Islet of Langerhans (tissue), 1 donor: ENCODE results near the gene ADGRD1.
"Not testable (repeated sequence)": the region's sequence is repeated elsewhere in the genome, so short reads cannot be mapped to it uniquely, and the experiment has no call there.

Experiments used
- FAIRE-seq: peaks from one replicate; lab custom pipeline; 2011; peaks lifted over from hg19 to GRCh38; lab: Jason Lieb, UNC

Gene ADGRD1

DNA sequence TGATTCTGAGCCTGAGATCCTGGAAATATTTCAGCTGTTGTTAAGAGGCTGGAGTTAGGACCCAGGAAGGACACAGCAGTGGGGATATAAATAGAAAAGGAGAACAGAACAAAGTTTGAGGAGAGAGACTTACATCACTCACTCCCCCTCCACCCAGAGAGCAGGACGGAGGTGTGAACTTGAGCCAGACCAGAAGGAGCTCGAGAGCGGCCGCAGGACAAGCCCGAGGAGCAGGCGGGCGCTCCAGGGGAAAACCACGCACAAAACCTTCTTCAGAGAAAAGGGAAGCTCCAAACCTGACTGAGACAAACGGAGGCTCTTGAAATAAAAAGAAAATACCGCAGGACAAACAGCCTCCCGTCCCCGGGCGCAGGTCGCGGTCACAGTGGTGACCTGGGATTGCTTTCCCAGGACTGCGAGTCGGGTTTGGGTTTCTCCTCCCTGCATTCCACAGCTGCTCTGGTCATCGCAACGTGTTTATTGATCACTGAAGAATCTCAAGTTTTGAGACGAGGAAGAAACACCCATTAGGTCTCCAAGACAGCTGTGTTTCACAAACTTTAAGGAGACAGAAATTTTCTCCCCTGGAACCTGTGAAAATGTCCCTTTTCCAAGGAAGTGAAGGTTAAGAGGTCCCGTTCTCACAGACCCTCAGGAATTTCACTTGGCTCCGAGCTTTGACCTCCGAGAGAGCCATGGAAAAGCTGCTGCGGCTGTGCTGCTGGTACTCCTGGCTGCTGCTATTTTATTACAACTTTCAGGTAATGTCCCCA, at the start of gene ADGRD1:
TSS of gene ADGRD1 (plus strand) at position 137 of the 773 bp plus-strand sequence. CDS start at position 696, 559 bp downstream.
- no peak for FAIRE-seq

DNA sequence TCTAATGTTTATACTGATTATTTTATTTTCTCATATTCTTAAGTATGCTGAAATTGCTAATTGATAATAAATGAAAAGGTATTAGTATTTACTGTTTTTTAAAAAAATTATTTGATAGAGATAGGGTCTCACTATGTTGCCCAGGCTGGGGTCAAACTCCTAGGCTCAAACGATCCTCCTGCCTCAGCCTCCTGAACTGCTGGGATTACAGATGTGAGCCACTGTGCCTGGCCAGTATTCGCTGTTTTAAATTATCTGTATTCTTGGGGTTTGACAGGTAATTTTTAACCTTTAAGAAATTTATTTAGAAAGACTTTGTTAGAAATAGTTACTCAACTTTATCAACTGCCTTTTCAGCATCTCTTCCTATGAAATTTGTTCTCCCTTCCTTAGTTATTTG, 49.6 kb upstream of the ADGRD1 start:
- FAIRE-seq = peak; percentile 36

DNA sequence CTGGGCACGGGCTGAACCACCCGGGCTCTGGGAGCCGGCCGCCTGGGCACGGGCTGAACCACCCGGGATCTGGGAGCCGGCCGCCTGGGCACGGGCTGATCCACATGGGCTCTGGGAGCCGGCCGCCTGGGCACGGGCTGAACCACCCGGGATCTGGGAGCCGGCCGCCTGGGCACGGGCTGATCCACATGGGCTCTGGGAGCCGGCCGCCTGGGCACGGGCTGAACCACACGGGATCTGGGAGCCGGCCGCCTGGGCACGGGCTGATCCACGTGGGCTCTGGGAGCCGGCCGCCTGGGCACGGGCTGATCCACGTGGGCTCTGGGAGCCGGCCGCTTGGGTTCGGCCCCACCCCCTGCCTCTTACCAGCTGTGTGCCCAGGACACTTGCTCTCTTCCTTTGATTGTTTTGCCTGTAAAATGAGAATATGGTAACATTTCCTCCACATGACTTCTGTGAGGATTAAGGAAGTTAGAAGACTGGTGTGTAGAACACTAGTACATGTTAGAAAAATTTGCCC, 48.7 kb upstream of the ADGRD1 start:
- FAIRE-seq = not testable (repeated sequence)

DNA sequence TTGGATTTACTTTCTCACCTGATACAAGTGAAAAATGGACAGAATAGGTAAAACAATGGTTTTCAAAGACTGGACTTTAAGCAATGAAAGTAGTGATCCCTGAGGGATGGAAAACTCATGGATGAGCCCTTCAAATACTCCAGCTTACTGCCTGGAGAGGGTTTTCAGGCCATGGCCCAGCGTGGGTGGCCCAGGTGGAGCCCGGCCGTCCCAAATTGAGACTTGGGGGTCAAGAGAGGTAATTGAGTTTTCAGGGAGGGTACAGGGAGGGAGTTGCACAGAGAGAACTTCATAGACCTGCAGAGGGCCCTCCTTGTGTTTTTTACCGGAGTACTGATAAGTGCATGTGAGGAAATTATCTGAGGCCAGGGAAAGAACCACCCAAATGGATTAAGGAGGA, 44.6 kb upstream of the ADGRD1 start:
- FAIRE-seq = no peak

DNA sequence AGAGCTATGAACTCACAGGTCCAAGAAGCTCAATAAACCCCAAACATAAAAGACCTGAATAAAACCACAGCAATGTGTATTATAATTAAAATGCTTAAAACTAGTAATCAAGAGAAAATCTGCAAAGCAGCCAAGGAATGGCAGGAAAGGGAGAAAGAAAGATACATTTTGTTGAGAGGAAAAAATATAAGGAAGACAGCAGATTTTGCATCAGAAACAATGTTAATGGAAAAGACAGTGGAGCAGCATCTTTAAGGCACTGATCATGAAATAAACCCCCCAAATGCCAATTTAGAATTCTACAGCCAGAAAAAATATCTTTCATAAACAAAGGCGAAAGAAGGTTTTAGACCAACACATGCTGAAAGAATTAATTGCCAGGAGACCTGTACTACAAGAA, 42.5 kb upstream of the ADGRD1 start:
- no peak for FAIRE-seq

DNA sequence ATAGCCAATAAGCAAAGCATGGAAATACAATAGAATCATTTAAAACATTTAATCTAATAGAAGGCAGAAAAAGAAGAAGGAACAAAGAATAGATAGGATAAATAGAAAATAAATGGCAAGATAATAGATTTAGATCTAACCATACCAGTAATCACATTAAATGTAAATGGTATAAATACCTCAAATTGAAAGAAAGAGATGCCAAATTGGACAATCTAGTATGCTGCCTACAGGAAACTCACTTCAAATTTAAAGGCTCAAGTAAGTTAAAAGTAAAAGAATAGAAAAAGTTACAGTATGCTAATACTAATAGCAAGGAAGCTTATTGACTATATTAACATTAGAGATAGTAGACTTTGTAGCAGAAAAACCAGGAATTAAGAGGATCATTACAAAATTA, 41.8 kb upstream of the ADGRD1 start:
- no peak for FAIRE-seq

DNA sequence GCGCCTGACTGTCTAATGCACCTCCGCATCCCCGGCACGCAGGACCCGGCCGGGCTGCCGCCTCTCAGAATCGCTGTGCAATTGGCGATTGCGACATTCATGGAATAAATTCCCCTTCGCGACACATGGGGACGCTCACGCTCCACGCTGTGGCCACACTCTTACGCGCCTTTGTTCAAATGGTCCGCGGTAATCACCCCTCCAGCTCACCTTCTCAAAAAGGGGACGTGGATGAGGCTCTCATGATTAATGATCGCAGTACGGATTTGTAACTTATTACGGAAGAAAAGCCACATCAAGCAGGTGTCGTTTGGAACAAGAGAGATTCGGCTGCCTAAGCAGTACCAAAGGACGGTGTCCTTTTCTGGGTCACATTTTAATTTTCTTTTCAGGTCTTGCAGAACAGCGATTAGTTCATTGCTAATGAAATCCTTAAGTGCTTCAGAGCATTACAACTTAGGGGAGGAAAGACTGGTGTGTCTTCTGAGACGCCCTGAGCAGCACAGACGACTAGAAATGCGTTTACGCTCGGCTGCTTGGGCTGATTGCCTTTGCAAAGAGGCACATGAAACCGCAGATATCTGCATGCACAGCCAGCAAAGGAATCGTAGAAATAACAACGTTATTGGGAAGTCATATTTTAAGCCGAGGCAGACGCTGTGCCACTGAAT, 37.3 kb upstream of the ADGRD1 start:
- FAIRE-seq = no peak

DNA sequence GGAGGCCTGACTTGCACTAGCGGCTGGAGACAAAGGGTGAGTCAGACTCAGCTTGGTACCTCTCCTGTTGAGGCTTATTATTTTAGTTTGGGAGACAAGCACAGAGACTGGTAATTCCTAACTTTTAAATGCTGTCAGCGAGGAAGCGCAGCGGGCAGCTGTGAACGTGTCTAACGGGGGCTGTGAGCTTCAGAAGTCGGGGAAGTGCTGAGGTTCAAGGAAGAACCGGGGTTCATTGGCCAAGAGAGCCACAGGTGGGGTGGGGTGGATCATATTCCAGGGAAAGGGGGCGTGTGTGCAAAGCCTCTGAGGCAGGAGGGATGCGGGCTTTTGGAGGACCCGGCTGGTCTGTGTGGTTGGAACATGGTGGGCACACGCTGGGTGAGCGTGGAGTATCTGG, 36.1 kb upstream of the ADGRD1 start:
- FAIRE-seq = no peak

DNA sequence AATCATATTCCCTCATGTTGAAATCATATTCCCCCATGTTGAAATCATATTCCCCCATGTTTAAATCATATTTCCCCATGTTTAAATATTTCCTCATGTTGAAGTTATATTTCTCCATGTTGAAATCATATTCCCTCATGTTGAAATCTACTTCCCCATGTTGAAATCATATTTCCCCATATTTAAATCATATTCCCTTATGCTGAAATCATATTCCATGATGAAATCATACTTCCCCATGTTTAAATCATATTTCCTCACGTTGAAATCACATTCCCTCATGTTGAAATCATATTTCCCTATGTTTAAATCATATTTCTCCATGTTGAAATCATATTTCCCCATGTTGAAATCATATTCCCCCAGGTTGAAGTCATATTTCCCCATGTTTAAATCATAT, 34.6 kb upstream of the ADGRD1 start:
- no peak for FAIRE-seq

DNA sequence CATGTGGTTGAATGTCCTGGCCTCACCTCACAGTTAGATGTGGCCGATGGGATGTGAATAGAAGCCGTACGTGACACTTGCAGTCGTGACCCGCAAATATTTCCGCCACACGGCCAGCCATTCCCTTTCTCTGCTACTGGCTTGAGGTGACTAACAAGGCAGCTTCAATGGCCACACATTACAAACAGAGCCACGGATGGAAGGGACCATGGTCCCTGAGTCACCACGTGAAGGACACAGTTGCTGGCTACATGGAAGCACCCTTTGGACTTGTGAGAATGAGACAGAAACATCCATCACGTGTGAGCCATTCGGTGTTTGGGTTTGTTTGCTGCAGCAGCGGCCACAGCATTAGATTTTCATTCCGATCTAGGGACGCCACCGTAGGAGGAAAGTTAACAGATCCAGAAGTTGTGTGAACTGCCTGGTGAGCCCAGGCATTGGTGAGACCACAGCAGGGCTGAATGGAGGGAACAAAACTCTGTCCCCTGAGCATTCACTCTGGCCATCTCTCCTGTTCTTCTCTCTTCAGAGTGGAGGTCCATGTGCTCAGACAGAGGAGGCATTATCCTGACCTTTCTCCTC, 33.5 kb upstream of the ADGRD1 start:
- no peak for FAIRE-seq

DNA sequence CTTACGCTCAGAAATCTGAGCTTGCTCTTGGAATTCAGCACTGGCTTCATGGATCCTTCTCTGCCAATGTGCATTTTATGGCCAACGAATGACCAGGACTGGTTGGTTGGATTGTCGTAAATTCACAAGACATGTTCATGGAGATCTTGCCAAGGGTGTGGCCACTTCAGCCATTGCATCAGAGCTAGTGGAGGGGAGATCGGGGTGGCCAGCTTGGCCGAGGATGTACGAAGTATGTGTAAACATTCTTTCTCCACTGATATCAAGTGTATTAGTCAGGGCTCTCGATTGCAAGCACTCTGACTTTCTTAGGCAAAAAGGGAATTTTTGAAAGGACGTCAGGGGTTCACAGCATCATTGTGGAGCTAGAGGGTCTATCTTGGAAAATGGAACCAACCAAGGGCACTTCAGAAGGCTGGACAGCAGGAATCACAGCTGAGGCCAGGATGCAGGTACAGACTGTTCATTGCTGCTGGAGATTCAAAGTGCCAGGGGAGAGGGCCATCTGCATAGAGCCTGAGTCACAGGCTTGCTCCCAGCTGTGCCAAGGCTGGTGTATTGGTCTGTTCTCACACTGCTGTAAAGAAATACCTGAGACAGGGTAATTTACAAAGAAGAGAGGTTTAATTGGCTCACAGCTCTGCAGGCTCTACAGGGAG, 32.9 kb upstream of the ADGRD1 start:
- FAIRE-seq = no peak

DNA sequence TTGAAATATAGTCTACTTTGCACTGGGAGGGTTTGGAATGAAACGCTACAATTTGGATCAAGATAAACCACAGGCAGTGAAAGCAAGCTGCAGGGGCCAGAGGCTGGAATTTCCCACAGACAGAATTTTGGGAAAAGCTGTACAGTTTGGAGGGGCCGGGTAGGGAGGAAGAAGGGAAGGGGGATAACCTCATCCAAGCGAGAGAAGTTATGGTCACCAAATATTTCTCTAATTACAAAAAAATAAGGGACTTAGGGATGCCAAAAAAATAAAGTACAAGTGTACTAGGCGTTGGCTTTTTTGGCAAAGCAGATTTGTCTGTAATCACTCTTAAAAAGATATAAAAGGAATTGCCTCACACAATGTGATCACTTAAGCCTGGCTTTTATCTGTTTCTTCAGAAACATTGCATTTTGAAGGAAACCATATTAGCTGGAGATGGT, 31.2 kb upstream of the ADGRD1 start:
- no peak for FAIRE-seq

DNA sequence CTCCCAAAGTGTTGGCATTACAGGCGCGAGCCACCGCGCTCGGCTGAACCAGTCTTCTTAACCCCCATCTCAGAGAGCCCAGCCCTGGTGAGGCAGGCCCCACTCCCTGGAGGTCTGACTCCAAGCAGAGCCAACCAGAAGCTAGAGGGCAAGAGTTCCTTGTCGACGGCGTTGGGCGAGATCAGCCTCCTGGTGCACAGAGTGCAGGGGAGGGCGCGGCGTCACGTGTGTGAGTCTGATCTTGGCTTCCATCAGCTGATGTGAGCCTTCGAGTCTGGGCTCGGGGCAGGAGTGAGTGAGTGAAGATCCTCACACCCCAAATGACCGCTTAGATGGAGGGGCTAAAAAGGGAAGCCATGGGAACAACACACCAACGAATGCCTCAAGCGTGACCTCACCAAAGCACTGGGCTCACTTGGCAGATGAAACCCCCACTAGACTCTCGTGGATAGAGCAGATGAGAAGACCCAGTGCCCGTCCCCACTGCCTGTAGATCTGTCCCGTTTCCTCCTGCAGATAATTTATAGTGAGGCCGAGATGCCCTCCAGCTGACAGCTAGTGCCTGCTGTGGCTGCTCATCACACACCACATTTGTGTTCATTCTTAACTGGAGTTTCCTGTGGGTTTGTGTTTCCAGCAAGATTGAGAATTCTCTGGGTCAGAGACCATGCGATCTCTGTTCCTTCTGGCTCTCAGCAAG, 28.6 kb upstream of the ADGRD1 start:
- FAIRE-seq = no peak

DNA sequence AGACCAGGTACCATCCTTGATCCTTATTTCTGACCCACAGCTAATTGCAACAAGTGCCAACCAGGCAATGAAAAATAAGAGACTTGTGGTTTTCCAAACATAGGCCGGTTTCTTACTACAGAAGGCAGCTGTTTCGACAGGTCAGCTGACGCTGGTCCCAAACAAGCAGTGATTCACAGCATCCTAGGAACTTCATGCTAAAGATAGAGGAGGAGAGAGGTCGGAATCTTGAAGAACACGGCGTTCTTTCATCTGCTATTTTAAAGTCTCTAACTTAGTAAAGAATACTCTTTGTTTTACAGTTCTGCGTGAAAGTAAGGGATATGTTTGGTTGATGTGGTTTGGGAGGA, 28.1 kb upstream of the ADGRD1 start:
- FAIRE-seq = no peak

DNA sequence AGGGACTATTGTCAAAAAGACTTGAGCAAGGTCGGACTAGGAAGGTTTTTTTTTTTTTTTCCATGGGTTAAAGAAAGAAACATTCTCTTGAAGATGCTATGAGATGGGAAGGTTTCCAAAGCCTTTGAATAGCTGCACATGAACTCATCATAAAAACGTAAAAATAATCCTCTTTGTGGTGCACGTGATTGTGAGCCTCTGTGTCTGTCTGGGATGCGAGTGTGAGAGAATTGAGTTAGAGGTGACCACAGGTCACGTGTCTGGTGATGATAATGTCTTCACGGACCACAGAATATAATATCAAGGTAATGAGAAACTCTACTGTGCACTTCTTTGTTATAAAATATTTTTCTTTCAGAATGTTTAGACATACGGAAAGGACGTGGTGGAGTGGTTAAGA, 24.3 kb upstream of the ADGRD1 start:
- FAIRE-seq = no peak

DNA sequence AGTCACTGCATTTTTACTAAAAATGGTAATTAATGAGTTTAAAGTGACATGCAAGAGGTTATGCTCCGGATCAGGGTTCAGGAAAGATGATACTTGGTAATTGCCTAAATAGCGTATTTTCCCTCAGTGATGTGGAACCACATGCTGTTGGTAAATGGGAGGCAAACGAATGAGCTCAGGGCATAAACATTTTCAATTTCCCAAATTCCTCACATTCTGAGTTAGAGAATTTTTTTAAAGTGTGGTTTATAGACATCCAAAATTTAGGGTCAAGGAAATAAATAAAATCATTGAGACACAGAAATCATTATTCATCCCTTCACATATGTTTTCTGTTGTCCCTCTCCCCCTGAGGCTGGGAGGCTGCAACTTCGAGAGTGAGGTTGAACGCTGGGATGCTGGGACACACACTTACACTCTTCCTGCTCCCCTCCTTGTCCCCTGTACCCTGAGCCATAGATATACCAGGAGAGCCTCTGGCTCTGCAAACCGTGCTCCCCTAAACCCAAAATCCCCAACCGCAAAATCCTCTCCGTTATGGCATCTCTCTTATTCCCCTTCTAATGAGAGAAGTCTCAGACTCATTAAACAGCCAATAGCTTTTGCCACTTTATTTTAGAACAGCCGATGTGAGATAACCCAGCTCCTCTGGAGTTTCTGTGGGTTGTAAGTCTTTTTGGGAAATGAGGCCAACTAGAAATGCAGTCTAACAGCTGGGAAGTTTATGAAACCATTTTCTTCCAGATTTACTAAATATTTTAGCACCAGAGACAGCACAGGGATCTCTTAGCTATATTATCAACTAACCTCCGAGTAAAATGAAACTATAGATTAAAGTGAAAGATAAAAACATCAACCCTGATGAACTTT, 21.4 kb upstream of the ADGRD1 start:
- no peak for FAIRE-seq

DNA sequence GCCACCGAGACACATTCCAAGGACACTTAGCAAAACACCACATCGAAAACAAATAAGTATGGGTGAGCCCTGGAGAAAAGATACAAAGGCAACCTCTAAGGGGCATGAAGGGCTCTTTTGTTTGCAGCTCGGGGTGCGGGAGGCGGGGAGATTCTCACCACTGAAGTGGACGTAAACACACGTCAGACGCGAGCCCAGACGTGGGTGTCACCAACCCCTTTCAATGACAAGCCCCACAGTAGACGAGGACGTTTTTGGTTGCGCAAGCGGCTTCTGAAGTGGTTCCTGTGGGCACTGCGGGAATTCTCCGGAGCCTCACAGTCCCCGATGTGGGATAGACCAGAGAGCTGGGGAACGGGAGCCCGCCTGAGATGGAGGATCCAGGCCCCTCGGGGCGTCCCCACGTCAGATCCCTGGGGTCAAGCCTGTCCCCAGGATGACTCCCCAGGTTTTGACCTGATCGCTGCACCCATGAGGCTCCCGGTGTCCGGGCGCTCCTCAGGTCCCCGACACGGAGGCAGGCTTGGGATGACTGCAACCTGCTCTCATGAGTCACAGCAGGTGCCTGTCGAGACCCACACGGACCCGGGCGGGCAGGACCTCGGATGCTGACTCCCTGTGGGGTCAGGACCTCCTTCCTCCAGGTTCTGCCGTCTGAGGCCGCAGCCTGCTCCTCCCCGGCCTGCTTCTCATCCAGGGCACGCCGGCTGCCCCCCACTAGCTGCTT, 20.3 kb upstream of the ADGRD1 start:
- FAIRE-seq = no peak

DNA sequence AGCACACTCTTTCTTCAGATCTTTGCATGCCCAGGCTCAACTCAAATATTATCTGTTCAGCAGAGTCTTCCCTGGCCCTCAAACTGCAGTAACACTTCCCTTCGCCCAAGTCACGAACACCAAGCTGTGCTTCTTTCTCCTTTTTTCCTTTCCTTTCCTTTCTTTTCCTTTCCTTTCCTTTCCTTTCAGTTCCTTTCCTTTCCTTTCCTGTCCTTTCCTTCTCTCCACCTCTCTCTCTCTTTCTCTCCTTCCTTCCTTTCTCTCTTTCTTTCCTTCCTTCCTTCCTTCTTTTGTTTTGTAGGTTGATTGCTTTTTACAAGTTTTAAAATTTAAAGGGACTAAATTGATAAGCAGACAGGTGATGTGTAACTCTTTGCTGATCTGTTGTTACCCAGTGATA, 19.0 kb upstream of the ADGRD1 start:
- FAIRE-seq = no peak

DNA sequence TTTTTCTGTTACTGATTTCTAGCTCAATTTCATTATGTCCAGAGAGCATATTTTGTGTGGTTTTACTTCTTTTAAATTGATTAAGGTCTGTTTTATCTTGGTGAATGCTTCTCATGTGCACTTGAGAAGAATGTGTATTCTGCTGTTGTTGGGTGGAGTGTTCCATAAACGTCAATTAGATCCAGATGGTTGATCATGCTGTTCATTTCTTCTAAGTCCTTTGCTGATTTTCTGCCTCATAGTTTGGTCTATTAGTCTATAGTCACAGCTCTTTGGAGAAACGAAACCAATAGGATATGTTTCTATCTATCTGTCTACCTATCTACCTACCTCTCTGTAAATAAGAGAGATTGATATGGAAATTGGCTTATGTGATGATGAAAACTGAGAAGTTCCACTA, 17.1 kb upstream of the ADGRD1 start:
- FAIRE-seq = no peak

DNA sequence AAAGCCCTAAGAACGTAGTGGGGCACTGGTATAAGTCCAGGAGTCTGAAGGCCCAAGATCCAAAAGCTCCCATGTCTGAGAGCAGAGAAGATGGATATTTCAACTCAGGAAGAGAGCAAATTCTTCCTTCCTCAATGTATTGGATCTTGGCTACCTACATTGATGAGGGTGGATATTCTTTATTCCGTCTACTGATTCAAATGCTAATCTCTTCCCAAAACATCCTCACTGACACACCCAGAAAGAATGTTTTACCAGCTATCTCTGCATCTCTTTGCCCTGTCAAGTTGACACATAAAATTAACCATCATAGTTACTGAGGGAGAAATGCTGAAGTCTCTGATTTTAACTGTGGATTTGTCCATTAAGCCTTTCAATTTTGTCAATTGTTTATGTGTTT, 16.6 kb upstream of the ADGRD1 start:
- no peak for FAIRE-seq

DNA sequence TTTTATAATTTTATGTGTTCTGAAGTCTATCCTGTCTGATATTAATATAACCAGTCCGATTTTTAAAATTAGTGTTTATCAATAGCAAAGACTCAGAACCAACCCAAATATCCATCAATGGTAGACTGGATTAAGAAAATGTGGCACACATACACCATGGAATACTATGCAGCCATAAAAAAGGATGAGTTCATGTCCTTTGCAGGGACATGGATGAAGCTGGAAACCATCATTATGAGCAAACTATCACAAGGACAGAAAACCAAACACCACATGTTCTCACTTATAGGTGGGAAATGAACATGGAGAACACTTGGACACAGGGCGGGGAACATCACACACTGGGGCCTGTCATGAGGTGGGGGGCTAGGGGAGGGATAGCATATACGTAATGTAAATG, 16.2 kb upstream of the ADGRD1 start:
- not testable (repeated sequence) for FAIRE-seq
